ENCODE measurements around the gene LARP4B.

The LARP4B gene

DNA sequence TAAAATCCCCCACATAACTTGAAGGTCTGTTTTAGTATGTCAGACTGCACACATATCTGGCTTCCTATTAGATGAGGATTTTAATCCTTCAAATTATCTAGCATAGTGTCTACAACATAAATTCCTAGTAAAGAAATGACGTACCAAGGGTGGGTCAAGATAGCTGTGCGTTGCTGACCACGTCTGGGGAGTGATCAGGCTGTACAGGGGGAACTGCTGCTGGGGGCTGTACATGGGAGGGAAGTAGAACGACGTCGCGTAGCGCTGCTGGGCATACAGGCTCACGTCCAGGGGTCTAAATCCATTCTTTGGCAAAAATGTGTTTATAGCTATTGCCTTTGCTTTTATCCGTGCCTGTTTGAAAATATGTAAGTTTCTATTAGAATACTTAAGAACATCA lies 102.3 kb downstream of the LARP4B start:
- Histone ChIP-seq H3K27me3 (ENCODE audit: control insufficient read depth in 3 of 3, insufficient read depth in 3 of 3, low read depth in 1 of 3, low read length in 3 of 3) (no peaks in the 10 kb centered on the region), H3K9ac (ENCODE audit: low read depth, low read length, poor library complexity) (no peak overlapping the region), H4K8ac (ENCODE audit: low read depth, low read length) (no peak overlapping the region), H3K79me1 (ENCODE audit: low read depth, low read length) (peaks cover 3% of the 10 kb centered on the region), H2AK5ac (ENCODE audit: low read depth, low read length) (no peak overlapping the region), H3K4me1 (ENCODE audit: control insufficient read depth in 2 of 2, insufficient read depth in 1 of 2, low read depth in 1 of 2, low read length in 2 of 2) (peaks cover 0 to 3% of the 10 kb centered on the region in 2 donors), H3K36me3 (replicated peaks in 1 of 2; ENCODE audit: control insufficient read depth in 2 of 2, insufficient read depth in 2 of 2, low read length in 2 of 2) (peaks cover 30 to 92% of the 10 kb centered on the region in 2 donors), H3K4me2 (ENCODE audit: insufficient read depth, low read length, poor library complexity, severe bottlenecking) (no peak overlapping the region), H3K27ac (replicated peaks; ENCODE audit: low read length) (no peak overlapping the region), H2AFZ (ENCODE audit: low read length) (no peak overlapping the region), H3K14ac (ENCODE audit: low read length) (no peak overlapping the region), H3K18ac (ENCODE audit: low read length) (no peak overlapping the region), H2BK5ac (ENCODE audit: low read length) (no peak overlapping the region), H2BK15ac (ENCODE audit: low read length) (no peak overlapping the region), H3K9me3 (replicated peaks in 1 of 2; ENCODE audit: control insufficient read depth in 2 of 2, insufficient read depth in 1 of 2, low read depth in 1 of 2, low read length in 2 of 2) (peaks cover 0 to 4% of the 10 kb centered on the region in 2 donors), H3K23ac (ENCODE audit: low read depth, low read length, poor library complexity) (no peak overlapping the region), H3K4ac (ENCODE audit: low read length) (no peak overlapping the region), H2BK120ac (ENCODE audit: low read depth, low read length) (no peak overlapping the region), H2BK12ac (ENCODE audit: low read length) (no peak overlapping the region), H4K91ac (ENCODE audit: low read depth, low read length, poor library complexity) (no peak overlapping the region), H3K4me3 (ENCODE audit: low read length in 2 of 2) (peak overlapping the region in 1 of 2 donors; percentile 52)
- DNase-seq (ENCODE audit: low spot score) = no peak
- WGBS, 2 donors (ENCODE audit: extremely low coverage in 2 of 2, insufficient read length in 2 of 2, insufficient replicate concordance in 1 of 2) = no CpG with 5 or more reads among the region's 10 CpGs

DNA sequence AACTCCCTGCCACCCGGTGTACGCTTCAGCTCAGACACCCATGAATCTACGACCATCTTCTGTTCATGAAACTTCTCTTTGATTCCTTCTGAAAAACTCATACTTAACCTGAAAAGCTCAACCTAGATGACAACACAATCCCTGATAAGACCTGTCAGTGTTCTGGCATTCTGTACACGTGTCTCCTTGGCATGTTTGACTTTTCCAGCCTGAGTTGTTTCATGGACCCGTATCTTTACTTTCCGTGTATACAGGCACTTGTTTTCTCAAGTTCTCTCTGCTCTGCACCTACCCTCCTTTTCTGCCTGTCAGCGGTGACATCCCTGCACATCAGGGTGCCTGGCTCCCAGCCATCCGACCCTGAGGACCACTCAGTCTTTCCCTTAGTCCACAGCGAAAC lies 103.3 kb downstream of the LARP4B start:
- peaks cover 39 to 92% of the 10 kb centered on the region in 2 donors for H3K36me3 ChIP-seq (replicated peaks in 1 of 2; ENCODE audit: control insufficient read depth in 2 of 2, insufficient read depth in 2 of 2, low read length in 2 of 2)

DNA sequence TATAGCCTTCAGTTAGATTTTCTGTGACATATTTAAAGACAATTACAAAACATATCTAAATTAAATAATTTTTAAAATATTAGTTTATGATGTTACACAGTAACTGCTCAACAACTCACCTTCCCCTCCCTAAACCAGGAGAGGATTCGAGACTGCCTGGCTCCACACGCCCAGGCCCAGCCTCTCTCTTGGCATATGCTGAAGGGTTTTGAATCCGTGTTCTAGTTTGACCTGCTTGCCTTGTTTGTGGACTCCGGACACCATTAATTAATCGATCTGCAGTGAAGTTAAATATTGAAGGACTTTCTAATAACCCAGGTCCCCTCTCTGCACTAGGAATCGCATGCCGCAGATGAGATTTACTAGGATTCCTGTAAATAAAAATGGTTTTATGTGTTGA lies 106.6 kb downstream of the LARP4B start:
- H3K9ac ChIP-seq (ENCODE audit: low read depth, low read length, poor library complexity) = no peak overlapping the region
- no peak overlapping the region for H2BK15ac ChIP-seq (ENCODE audit: low read length)
- no peak overlapping the region for H2BK5ac ChIP-seq (ENCODE audit: low read length)
- H3K4me3 ChIP-seq (ENCODE audit: low read length in 2 of 2) = no peak overlapping the region
- no peaks in the 10 kb centered on the region for H3K9me3 ChIP-seq (replicated peaks in 1 of 2; ENCODE audit: control insufficient read depth in 2 of 2, insufficient read depth in 1 of 2, low read depth in 1 of 2, low read length in 2 of 2)
- no peak overlapping the region for H2BK12ac ChIP-seq (ENCODE audit: low read length)
- no peak overlapping the region for H3K4me2 ChIP-seq (ENCODE audit: insufficient read depth, low read length, poor library complexity, severe bottlenecking)
- no CpG with 5 or more reads among the region's 7 CpGs for WGBS, 2 donors (ENCODE audit: extremely low coverage in 2 of 2, insufficient read length in 2 of 2, insufficient replicate concordance in 1 of 2)
- H2AFZ ChIP-seq (ENCODE audit: low read length) = no peak overlapping the region
- H4K8ac ChIP-seq (ENCODE audit: low read depth, low read length) = no peak overlapping the region
- DNase-seq (ENCODE audit: low spot score) = no peak
- H3K27ac ChIP-seq (replicated peaks; ENCODE audit: low read length) = no peak overlapping the region
- H3K18ac ChIP-seq (ENCODE audit: low read length) = no peak overlapping the region
- H3K4me1 ChIP-seq (ENCODE audit: control insufficient read depth in 2 of 2, insufficient read depth in 1 of 2, low read depth in 1 of 2, low read length in 2 of 2) = peaks cover 0 to 3% of the 10 kb centered on the region in 2 donors
- H4K91ac ChIP-seq (ENCODE audit: low read depth, low read length, poor library complexity) = no peak overlapping the region
- H3K4ac ChIP-seq (ENCODE audit: low read length) = no peak overlapping the region
- H3K27me3 ChIP-seq (ENCODE audit: control insufficient read depth in 3 of 3, insufficient read depth in 3 of 3, low read depth in 1 of 3, low read length in 3 of 3) = no peaks in the 10 kb centered on the region
- no peak overlapping the region for H3K14ac ChIP-seq (ENCODE audit: low read length)
- no peak overlapping the region for H2BK120ac ChIP-seq (ENCODE audit: low read depth, low read length)
- no peak overlapping the region for H3K23ac ChIP-seq (ENCODE audit: low read depth, low read length, poor library complexity)
- peaks cover 59 to 98% of the 10 kb centered on the region in 2 donors for H3K36me3 ChIP-seq (replicated peaks in 1 of 2; ENCODE audit: control insufficient read depth in 2 of 2, insufficient read depth in 2 of 2, low read length in 2 of 2)
- H2AK5ac ChIP-seq (ENCODE audit: low read depth, low read length) = no peak overlapping the region
- peaks cover 2% of the 10 kb centered on the region for H3K79me1 ChIP-seq (ENCODE audit: low read depth, low read length)

More for the DNA sequence above, 103.3 kb downstream of the LARP4B start:
- no peak overlapping the region for H3K18ac ChIP-seq (ENCODE audit: low read length)
- WGBS, 2 donors (ENCODE audit: extremely low coverage in 2 of 2, insufficient read length in 2 of 2, insufficient replicate concordance in 1 of 2) = no CpG with 5 or more reads among the region's 9 CpGs
- H4K91ac ChIP-seq (ENCODE audit: low read depth, low read length, poor library complexity) = no peak overlapping the region
- no peak overlapping the region for H2AFZ ChIP-seq (ENCODE audit: low read length)
- no peak overlapping the region for H3K4me2 ChIP-seq (ENCODE audit: insufficient read depth, low read length, poor library complexity, severe bottlenecking)
- H3K4ac ChIP-seq (ENCODE audit: low read length) = no peak overlapping the region
- no peak overlapping the region for H2BK12ac ChIP-seq (ENCODE audit: low read length)
- peaks cover 0 to 3% of the 10 kb centered on the region in 2 donors for H3K4me1 ChIP-seq (ENCODE audit: control insufficient read depth in 2 of 2, insufficient read depth in 1 of 2, low read depth in 1 of 2, low read length in 2 of 2)
- no peak overlapping the region for H2AK5ac ChIP-seq (ENCODE audit: low read depth, low read length)
- no peak overlapping the region for H3K4me3 ChIP-seq (ENCODE audit: low read length in 2 of 2)
- no peak overlapping the region for H4K8ac ChIP-seq (ENCODE audit: low read depth, low read length)
- H3K27me3 ChIP-seq (ENCODE audit: control insufficient read depth in 3 of 3, insufficient read depth in 3 of 3, low read depth in 1 of 3, low read length in 3 of 3) = no peaks in the 10 kb centered on the region
- H2BK120ac ChIP-seq (ENCODE audit: low read depth, low read length) = no peak overlapping the region
- no peak for DNase-seq (ENCODE audit: low spot score)
- no peak overlapping the region for H2BK5ac ChIP-seq (ENCODE audit: low read length)
- no peak overlapping the region for H3K9ac ChIP-seq (ENCODE audit: low read depth, low read length, poor library complexity)
- H3K23ac ChIP-seq (ENCODE audit: low read depth, low read length, poor library complexity) = no peak overlapping the region
- H2BK15ac ChIP-seq (ENCODE audit: low read length) = no peak overlapping the region
- no peak overlapping the region for H3K14ac ChIP-seq (ENCODE audit: low read length)
- H3K79me1 ChIP-seq (ENCODE audit: low read depth, low read length) = peaks cover 3% of the 10 kb centered on the region
- H3K9me3 ChIP-seq (replicated peaks in 1 of 2; ENCODE audit: control insufficient read depth in 2 of 2, insufficient read depth in 1 of 2, low read depth in 1 of 2, low read length in 2 of 2) = peaks cover 0 to 4% of the 10 kb centered on the region in 2 donors
- no peak overlapping the region for H3K27ac ChIP-seq (replicated peaks; ENCODE audit: low read length)

DNA sequence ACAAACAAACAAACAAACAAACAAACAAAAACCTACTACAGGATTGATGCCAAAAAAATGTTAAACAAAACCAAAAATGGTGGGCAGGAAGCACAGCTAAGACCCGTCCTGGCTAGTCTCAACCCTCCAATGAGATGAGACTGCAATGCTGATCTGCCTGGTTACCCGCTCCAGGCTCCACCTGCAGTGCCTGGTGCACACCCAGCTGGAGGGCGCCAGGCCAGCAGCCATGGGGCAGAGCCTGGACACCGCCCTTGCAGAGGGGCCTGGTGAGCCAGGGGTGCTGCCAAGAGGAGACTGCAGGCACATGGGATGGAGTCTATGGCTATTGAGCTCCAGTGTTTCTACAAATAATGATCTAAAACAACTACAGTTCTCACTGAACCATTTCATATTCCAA lies 107.0 kb downstream of the LARP4B start:
- no peak overlapping the region for H2BK5ac ChIP-seq (ENCODE audit: low read length)
- H3K18ac ChIP-seq (ENCODE audit: low read length) = no peak overlapping the region
- H4K91ac ChIP-seq (ENCODE audit: low read depth, low read length, poor library complexity) = no peak overlapping the region
- no CpG with 5 or more reads among the region's 4 CpGs for WGBS, 2 donors (ENCODE audit: extremely low coverage in 2 of 2, insufficient read length in 2 of 2, insufficient replicate concordance in 1 of 2)
- DNase-seq (ENCODE audit: low spot score) = no peak
- H3K79me1 ChIP-seq (ENCODE audit: low read depth, low read length) = peaks cover 2% of the 10 kb centered on the region
- H2BK15ac ChIP-seq (ENCODE audit: low read length) = no peak overlapping the region
- no peak overlapping the region for H3K4me2 ChIP-seq (ENCODE audit: insufficient read depth, low read length, poor library complexity, severe bottlenecking)
- H3K36me3 ChIP-seq (replicated peaks in 1 of 2; ENCODE audit: control insufficient read depth in 2 of 2, insufficient read depth in 2 of 2, low read length in 2 of 2) = peaks cover 62 to 98% of the 10 kb centered on the region in 2 donors
- no peak overlapping the region for H2BK12ac ChIP-seq (ENCODE audit: low read length)
- H3K27ac ChIP-seq (replicated peaks; ENCODE audit: low read length) = no peak overlapping the region
- no peak overlapping the region for H2AK5ac ChIP-seq (ENCODE audit: low read depth, low read length)
- H3K27me3 ChIP-seq (ENCODE audit: control insufficient read depth in 3 of 3, insufficient read depth in 3 of 3, low read depth in 1 of 3, low read length in 3 of 3) = no peaks in the 10 kb centered on the region
- H3K14ac ChIP-seq (ENCODE audit: low read length) = no peak overlapping the region
- H3K9ac ChIP-seq (ENCODE audit: low read depth, low read length, poor library complexity) = no peak overlapping the region
- peak overlapping the region; percentile 13 for H3K23ac ChIP-seq (ENCODE audit: low read depth, low read length, poor library complexity)
- no peaks in the 10 kb centered on the region for H3K9me3 ChIP-seq (replicated peaks in 1 of 2; ENCODE audit: control insufficient read depth in 2 of 2, insufficient read depth in 1 of 2, low read depth in 1 of 2, low read length in 2 of 2)
- no peak overlapping the region for H2BK120ac ChIP-seq (ENCODE audit: low read depth, low read length)
- no peak overlapping the region for H3K4ac ChIP-seq (ENCODE audit: low read length)
- H3K4me1 ChIP-seq (ENCODE audit: control insufficient read depth in 2 of 2, insufficient read depth in 1 of 2, low read depth in 1 of 2, low read length in 2 of 2) = peaks cover 0 to 3% of the 10 kb centered on the region in 2 donors
- no peak overlapping the region for H3K4me3 ChIP-seq (ENCODE audit: low read length in 2 of 2)
- H2AFZ ChIP-seq (ENCODE audit: low read length) = no peak overlapping the region
- no peak overlapping the region for H4K8ac ChIP-seq (ENCODE audit: low read depth, low read length)
